Progenitor cell of endocrine pancreas (in vitro differentiated cells): ENCODE data around the gene TBXAS1. TPM values are rescaled to one million over a fixed set of nuclear protein-coding genes. Genes with fewer than 3 reads are reported as not detected.

Experiments
- DNase-seq: peaks from one replicate; pipeline ENCODE4 v3.0.0; 2021; ENCODE audit warnings: low spot score; ENCODE audit not compliant: unreplicated experiment
- H3K27ac Mint-ChIP-seq: 2 replicates; pipeline ENCODE4 v1.8.0; 2021; ENCODE audit warnings: mild to moderate bottlenecking, moderate library complexity, mixed read lengths
- H3K27me3 Mint-ChIP-seq: 2 replicates; pipeline ENCODE4 v1.8.0; 2021; ENCODE audit warnings: mixed read lengths
- H3K36me3 Mint-ChIP-seq: 2 replicates; pipeline ENCODE4 v1.8.0; 2022; ENCODE audit warnings: mixed read lengths; ENCODE audit not compliant: insufficient read depth
- H3K4me1 Mint-ChIP-seq: 2 replicates; pipeline ENCODE4 v1.8.0; 2021; ENCODE audit warnings: low read depth, mixed read lengths
- H3K4me3 Mint-ChIP-seq: 2 replicates; pipeline ENCODE4 v1.8.0; 2021; ENCODE audit warnings: low read depth, mild to moderate bottlenecking, moderate library complexity, mixed read lengths
- H3K9me3 Mint-ChIP-seq: 2 replicates; pipeline ENCODE4 v1.8.0; 2021; ENCODE audit warnings: low read depth, mixed read lengths
- CTCF ChIP-seq: fragments of 200-600 bp; sonication (generic); IDR thresholded peaks from one replicate; pipeline ENCODE4 v1.5.0; 2021; ENCODE audit warnings: antibody characterized with exemption, mild to moderate bottlenecking; ENCODE audit not compliant: unreplicated experiment
- total RNA-seq: library from RNA; stranded (reverse); gene quantifications from 2 replicates; pipeline ENCODE4 v1.2.1, GENCODE V29; 2021

Gene TBXAS1
- total RNA-seq, 1 donor from 2014 or later: 10.4 TPM

- TF ChIP-seq CTCF: no peak
- no peaks in the 10 kb centered on the region for H3K36me3 Mint-ChIP-seq
These were observed 46.8 kb downstream of the TBXAS1 start for GRCh38 chr7:139875821-139876241.

GRCh38 chr7:139876622-139877283 is 47.7 kb downstream of the TBXAS1 start:
- TF ChIP-seq CTCF: no peak
- peaks cover 43% of the 10 kb centered on the region for H3K4me1 Mint-ChIP-seq
- peaks cover 4% of the 10 kb centered on the region for H3K9me3 Mint-ChIP-seq

More at GRCh38 chr7:139875821-139876241, 46.8 kb downstream of the TBXAS1 start:
- no peak overlapping the region for H3K27ac Mint-ChIP-seq
- H3K27me3 Mint-ChIP-seq: peaks cover 10% of the 10 kb centered on the region
- peaks cover 4% of the 10 kb centered on the region for H3K9me3 Mint-ChIP-seq
- no peak for DNase-seq
- H3K4me1 Mint-ChIP-seq: peaks cover 44% of the 10 kb centered on the region
- H3K4me3 Mint-ChIP-seq: no peak overlapping the region

GRCh38 chr7:139883814-139884213 is 54.8 kb downstream of the TBXAS1 start:
- Mint-ChIP-seq H3K9me3 (peaks cover 7% of the 10 kb centered on the region), H3K27me3 (no peaks in the 10 kb centered on the region), H3K36me3 (no peaks in the 10 kb centered on the region), H3K4me1 (peaks cover 36% of the 10 kb centered on the region), H3K27ac (no peak overlapping the region), H3K4me3 (no peak overlapping the region)
- DNase-seq: no peak
- no peak for TF ChIP-seq CTCF

More at GRCh38 chr7:139876622-139877283, 47.7 kb downstream of the TBXAS1 start:
- DNase-seq: no peak
- H3K4me3 Mint-ChIP-seq: no peak overlapping the region
- H3K36me3 Mint-ChIP-seq: no peaks in the 10 kb centered on the region
- H3K27me3 Mint-ChIP-seq: peaks cover 10% of the 10 kb centered on the region
- no peak overlapping the region for H3K27ac Mint-ChIP-seq

GRCh38 chr7:139884441-139884840 is 55.4 kb downstream of the TBXAS1 start:
- H3K9me3 Mint-ChIP-seq: peaks cover 7% of the 10 kb centered on the region
- H3K27ac Mint-ChIP-seq: no peak overlapping the region

GRCh38 chr7:139885511-139885910 is 56.4 kb downstream of the TBXAS1 start:
- Mint-ChIP-seq H3K9me3 (peaks cover 7% of the 10 kb centered on the region), H3K4me1 (peaks cover 24% of the 10 kb centered on the region), H3K27me3 (no peaks in the 10 kb centered on the region), H3K4me3 (no peak overlapping the region), H3K36me3 (no peaks in the 10 kb centered on the region), H3K27ac (no peak overlapping the region)
- no peak for DNase-seq
- TF ChIP-seq CTCF: no peak

More at GRCh38 chr7:139884441-139884840, 55.4 kb downstream of the TBXAS1 start:
- Mint-ChIP-seq H3K36me3 (no peaks in the 10 kb centered on the region), H3K27me3 (no peaks in the 10 kb centered on the region), H3K4me1 (peaks cover 34% of the 10 kb centered on the region), H3K4me3 (no peak overlapping the region)
- DNase-seq: no peak
- no peak for TF ChIP-seq CTCF
